DMS153 treated with DMSO at 0.1 percent for 48 hours (cell line): ENCODE results near the gene GNG2.

Experiments
- DNase-seq: peaks from one replicate; lab custom pipeline; 2025; ENCODE audit not compliant: unreplicated experiment; lab: John Stamatoyannopoulos, UW

The GNG2 gene

DNA sequence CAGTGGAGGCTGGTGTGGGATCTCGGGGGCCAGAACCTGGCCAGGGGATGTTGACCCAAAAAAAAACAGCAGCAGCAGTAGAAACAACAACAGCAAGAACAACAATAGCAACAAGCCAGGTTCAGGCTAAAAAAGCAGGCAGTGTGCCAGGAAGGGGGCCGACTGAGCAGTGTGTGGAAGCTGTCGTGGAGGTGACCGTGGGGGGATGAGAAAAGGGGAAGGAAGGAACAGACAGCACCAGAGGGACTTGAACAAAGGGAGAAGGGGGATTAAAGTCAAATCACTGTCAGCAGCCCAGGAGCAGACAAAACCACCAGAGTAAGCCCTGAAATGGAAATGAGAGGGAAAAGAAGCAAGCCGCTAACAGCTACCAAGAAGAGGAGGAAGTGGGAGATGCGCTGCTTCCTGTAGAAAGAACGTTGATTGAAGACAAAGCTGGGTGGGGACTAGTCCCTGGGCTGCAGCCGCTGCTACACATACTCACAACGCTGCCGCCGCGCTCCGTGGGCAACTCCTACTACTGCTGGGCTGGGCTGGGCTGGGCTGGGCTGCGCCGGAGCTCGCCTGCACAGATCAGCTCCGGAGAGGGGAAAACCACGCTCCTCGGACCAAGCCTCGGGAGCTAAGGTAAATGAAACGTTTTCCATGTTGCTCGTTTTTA lies at the start of gene GNG2:
Gene GNG2, plus strand, starts transcription at position 449 of the 661 bp plus-strand sequence. CDS start 90,067 bp downstream, outside the sequence.
- DNase-seq, result peak; percentile 85

DNA sequence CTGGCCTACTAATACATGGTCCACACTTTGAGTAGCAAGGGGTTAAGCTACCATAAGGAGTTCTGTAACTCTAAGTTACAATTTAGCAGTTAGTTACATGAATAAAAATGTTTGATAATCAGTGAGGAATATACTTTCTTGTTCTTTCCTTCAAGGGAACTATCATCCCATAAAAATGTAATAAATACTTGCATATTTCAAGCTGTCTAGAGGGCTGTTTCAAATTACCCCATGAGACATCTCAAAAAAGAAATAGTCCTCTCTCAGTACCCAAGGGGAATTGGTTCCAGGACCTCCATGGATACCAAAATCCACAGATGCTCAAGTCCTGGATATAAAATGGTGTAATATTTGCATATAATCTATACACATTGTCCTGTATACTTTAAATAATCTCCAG lies 48.7 kb upstream of the GNG2 start:
- no peak for DNase-seq

DNA sequence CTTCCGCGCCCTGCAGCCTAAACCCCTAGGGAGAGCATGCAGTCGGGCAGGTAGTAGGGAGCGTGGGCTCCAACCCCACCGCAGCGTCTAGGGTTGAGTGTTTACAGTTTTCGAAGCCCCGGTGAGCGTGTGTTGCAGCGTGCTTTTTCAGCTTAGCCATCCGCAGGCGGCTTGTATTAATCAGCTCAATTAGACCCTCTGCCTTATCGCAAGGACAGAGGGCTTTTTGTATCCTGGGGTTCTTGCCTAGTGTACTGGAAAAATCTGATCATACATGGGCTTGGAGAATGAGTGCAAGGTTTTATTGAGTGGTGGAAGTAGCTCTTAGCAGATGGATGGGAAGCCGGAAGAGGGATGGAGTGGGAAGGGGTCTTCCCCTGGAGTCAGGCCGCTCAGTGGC lies 44.4 kb upstream of the GNG2 start:
- DNase-seq, result no peak

DNA sequence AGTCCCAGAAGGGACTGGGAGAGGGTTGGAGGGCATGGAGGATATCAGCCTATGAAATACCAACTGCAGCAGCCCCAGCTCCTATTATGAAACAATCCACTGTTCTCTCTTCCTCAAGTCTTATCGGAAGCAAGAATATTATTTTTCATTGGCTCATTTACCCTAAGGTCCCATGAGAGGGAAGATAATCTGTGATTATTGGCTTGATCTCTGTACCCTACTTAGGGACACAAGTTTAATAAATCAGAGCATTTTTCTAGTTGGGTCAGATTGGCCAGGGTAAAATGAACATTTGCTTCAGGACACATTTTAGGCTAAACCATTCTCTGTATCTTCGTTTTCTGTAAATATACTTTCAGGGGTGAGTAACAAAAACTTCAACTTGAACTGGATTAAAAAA lies 43.1 kb upstream of the GNG2 start:
- DNase-seq, result no peak

- DNase-seq, result peak; percentile 25
These were observed 41.5 kb upstream of the GNG2 start for GRCh38 chr14:51818748-51819380.

DNA sequence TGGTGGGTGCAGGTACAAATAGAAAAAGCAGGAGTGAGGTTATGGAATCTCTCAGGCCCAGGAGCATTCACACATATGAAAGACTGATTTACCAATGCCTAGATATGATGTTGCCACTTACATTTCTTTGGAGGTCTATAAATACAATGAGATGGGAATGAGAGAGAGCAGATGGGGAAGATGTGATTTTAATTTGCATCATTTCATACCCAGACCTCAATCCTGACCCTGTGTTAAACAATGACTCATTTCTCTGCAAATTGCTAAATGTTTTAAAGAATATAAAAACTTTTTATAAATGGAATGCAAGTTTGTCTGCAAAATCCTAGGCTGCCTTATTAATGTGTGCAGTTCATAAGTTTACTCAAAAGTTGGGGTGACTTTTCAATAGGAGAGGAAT lies 38.6 kb upstream of the GNG2 start:
- DNase-seq, result no peak

DNA sequence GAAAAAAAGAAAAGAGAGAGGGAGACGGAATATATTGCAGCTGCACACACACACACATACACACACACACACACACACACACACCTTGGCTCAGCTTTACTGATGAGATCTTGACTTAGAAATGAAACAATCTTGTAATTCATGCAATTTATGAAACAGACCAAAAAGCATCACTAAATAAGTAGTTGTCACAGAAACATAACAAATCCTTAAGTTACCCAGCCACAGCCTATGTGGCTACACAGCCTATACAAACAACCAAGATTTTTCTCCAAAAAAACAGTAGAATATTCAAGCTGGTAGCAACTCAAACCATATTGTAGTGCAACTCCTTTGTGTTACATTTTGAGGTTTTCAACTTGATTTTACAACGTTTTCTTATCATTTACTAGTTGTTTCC lies 37.9 kb upstream of the GNG2 start:
- no peak for DNase-seq

DNA sequence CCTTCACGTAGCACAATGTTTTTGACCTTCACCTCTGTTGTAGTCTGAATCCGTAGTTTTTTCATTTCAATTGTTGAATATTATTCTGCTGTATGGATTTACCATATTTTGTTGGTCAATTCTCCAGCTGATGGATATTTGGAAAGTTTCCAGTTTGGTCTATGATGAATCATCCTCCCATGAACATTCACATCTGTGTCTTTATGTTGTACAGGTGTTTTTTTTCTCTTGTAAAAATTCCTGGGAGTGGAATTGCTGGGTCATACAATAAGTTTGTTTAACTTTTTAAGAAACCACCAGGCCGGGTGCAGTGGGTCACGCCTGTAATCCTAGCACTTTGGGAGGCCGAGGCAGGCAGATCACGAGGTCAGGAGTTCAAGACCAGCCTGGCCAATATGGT lies 36.7 kb upstream of the GNG2 start:
- DNase-seq, result no peak

- DNase-seq, result no peak
These were observed 36.2 kb upstream of the GNG2 start for GRCh38 chr14:51824191-51824590.

DNA sequence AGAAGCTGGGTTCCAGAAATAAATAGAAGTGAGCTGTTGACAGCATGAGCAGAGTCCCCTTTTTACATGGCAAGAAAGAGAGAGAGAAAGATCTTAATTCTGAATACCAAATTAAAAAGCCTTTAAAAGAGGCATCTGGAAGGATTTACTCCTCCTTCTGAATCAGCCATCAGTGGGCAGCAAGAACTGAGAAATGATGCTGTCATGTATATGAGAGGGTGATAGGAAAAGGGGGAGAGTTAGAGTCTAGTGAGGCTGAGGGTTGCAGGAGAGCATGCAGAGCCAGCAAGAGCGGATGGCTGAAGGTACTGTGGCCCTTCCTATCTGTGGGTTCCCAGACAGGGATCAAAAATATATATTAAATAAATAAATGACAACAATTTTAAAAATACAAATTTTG lies 34.5 kb upstream of the GNG2 start:
- DNase-seq, result no peak

DNA sequence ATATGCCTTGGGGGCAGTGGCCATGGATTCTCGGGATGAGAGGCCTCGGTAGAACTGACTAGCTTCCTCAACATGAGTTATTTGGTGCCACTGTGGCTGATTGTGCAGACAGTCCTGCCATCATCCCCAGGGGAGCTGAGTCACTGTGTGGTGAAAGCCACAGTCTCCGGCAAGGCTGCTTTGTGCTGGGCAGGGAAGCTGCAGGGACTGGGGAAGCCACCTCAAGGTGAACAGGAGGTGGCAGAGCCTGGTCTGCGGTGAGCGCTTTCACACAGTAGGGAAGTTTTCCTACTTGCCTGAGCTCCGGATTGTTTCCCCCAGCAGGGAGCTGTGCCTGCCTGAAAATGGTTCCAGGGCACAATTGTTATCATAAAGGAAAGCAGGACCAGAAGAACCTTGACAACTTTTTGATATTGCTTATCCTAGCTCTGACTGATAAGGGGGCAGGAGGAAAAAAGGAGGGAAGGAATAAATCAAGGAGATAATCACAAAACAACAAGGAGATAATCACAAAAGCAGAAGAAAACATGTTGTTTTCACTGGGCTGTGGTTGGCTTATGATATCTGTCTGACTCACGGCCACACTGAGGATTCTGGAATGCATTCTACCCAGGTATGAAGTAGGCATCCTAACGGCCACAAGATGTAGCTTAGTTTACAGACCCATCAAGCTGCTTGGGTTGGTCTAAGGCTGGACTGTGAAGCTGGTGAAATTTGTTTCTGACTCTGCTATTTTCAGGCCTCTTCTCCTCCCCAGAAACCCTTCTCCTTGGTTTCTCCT lies 32.2 kb upstream of the GNG2 start:
- no peak for DNase-seq

GRCh38 chr14:51834240-51834639 lies 26.2 kb upstream of the GNG2 start:
- no peak for DNase-seq

DNA sequence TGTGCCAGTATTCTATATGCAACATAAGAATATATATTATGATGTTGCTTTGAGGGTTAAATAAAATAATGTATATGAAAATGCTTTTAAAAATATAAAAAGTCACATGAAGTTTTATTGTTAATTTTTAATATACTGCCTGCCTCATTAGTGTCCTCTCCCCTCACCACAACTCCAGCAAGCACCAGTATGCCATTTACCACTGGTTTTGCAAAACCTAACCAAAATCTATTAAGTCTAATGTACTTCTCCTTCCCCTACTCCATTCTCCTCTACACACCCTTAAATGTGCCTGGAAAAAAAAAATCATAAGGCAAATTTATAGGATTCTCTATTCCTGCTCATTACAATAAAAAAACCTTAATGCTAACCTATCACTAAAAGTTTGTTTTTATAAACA lies 24.0 kb upstream of the GNG2 start:
- DNase-seq, result no peak

GRCh38 chr14:51844081-51844881 lies 16.1 kb upstream of the GNG2 start:
- DNase-seq, result no peak

GRCh38 chr14:51845811-51846210 lies 14.6 kb upstream of the GNG2 start:
- no peak for DNase-seq

DNA sequence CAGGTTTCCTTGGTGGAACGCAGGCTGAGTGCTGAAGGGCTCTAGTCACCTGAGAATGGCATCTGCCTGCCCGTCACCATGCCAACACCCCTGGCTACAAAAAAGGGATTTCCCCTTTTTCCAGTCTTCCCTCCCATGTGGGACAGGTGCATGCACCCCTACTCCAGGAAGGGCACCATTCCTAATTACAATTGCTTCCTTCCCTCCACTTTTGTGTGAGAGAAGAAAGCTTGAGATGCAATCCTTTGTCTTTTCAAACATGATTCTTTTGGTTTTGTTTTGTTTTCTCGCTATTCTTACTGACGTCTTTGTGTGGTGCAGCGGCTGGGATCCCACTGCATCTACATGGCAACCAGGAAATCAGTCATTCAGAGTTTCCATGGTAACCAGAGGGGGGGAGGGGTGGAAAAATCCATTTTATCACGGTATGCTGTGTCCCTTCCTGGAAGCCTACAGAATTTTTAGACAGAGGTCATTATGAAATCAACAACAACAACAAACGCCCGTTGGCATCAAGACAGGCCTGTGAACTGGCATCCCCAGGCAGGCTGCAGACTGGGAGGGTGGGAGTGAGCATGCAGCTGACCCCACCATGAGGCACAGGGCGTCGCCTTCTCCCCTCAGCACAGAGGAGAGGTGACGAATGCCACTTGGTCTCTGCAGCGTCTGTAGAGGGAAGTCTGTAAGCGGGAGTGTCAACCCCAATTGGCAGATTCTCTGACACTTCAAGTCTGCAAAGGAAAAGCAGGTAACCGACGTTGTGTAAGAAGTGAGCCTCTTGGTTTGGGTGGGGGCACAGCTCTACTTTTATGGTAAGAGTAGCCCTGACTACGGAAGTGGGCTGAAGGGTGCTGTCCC lies 13.6 kb upstream of the GNG2 start:
- DNase-seq, result peak; percentile 64

DNA sequence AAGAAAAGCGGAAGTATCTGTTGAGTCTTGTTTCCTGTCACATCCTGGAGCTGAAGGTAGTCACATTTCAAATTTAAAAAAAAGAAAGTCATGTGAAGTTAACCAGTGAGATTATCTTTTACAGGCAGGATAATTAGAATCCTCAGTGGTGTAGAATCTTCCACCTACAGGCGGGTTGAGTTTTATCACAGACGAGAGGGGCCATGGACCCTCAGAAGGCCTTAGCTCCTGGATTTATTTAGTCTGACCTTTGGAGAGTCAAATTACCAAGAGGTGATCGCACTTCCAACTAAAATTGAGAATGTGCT lies 13.0 kb upstream of the GNG2 start:
- no peak for DNase-seq

DNA sequence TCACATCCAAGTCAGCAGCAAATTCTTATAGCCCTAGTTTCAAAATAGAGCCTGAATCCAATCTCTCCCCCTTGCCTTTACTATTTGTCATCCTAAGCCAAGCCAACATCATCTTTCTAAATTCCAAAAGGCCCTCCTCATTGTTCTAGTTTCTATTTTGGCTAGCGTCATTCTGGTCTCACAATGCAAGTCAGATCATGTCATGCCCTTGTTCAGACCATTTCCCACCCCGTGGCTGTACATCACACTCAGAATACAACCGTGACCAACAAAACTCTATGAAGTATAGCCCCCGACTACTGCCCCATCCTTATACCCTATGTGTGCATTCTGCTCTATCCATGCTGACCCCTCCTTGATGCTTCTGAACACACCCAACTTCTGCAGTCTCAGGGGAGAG lies 12.3 kb upstream of the GNG2 start:
- no peak for DNase-seq

- no peak for DNase-seq
These were observed 11.3 kb upstream of the GNG2 start for GRCh38 chr14:51849097-51849496.

- no peak for DNase-seq
These were observed 9.8 kb upstream of the GNG2 start for GRCh38 chr14:51850651-51851050.

- DNase-seq, result no peak
These were observed 7.9 kb upstream of the GNG2 start for GRCh38 chr14:51852541-51852940.
